ENCODE data around the gene POC1A. TPM values are rescaled to one million over a fixed set of nuclear protein-coding genes. Genes with fewer than 3 reads are reported as not detected.

The POC1A gene
- total and polyA plus RNA-seq, 2 of the 8 experiments (the other 6 are each of a cell fraction or from before 2014, with no cell fraction given): 35.7 to 39.2 TPM

- Histone ChIP-seq H2BK120ac (replicated peaks; ENCODE audit: low read depth, low read length) (no peak overlapping the region), H3K23me2 (ENCODE audit: low read depth, low read length) (no peaks in the 10 kb centered on the region)
- no peak for DNase-seq (ENCODE audit: low read depth in 1 of 2, low spot score in 2 of 2)
Measured at GRCh38 chr3:52065264-52065756, 88.9 kb downstream of the POC1A start.

More at GRCh38 chr3:52065264-52065756, 88.9 kb downstream of the POC1A start:
- ChIA-PET POLR2A (ENCODE audit: partially characterized antibody) (no interaction called here), CTCF (ENCODE audit: partially characterized antibody) (interaction anchor here (0.6 to 33.0 kb wide), 8 partner anchors 9 to 145 kb away, joined by 3 to 984 read pairs (median 9); partner anchors contain the start of gene DUSP7)
- Histone ChIP-seq H3K9me3 (ENCODE audit: insufficient read depth in 2 of 2, low read depth in 1 of 2, low read length in 1 of 2) (no peaks in the 10 kb centered on the region), H2BK15ac (ENCODE audit: low read length) (no peak overlapping the region), H3K27ac (ENCODE audit: low read depth, low read length) (no peak overlapping the region), H3K4me1 (replicated peaks in 1 of 4; ENCODE audit: control insufficient read depth in 3 of 4, insufficient read depth in 4 of 4, low read length in 3 of 4) (no peaks in the 10 kb centered on the region; a peak in 1 of 7 replicates), H2BK20ac (ENCODE audit: low read length) (no peak overlapping the region), H2BK12ac (ENCODE audit: low read depth, low read length) (no peak overlapping the region), H2BK5ac (ENCODE audit: low read depth, low read length) (no peak overlapping the region), H3K14ac (ENCODE audit: insufficient read length) (no peak overlapping the region), H3K36me3 (ENCODE audit: control insufficient read depth in 2 of 4, insufficient read depth in 4 of 4, low read length in 3 of 4) (no peaks in the 10 kb centered on the region), H3K4ac (replicated peaks; ENCODE audit: insufficient read length, low read depth, low read length) (no peak overlapping the region), H4K91ac (replicated peaks; ENCODE audit: insufficient read length, low read length) (no peak overlapping the region), H3K27me3 (replicated peaks in 1 of 4; ENCODE audit: control insufficient read depth in 3 of 4, extremely low read depth in 1 of 4, insufficient read depth in 3 of 4, low read length in 3 of 4) (peaks cover 0 to under 1% (median 0%) of the 10 kb centered on the region in 4 experiments; a peak in 2 of 7 replicates), H4K20me1 (replicated peaks in 1 of 2; ENCODE audit: control insufficient read depth in 1 of 2, insufficient read depth in 2 of 2, low read length in 2 of 2) (peaks cover 0 to 2% of the 10 kb centered on the region in 2 experiments), H3K79me2 (ENCODE audit: control insufficient read depth in 1 of 2, insufficient read depth in 2 of 2, low read length in 2 of 2) (no peaks in the 10 kb centered on the region), H3K9ac (replicated peaks in 1 of 4; ENCODE audit: extremely low read depth in 1 of 4, low read depth in 3 of 4, low read length in 3 of 4) (no peak overlapping the region), H2AK5ac (ENCODE audit: low read depth, low read length) (no peak overlapping the region), H3K23ac (ENCODE audit: insufficient read length) (no peak overlapping the region), H4K5ac (ENCODE audit: insufficient read length, low read depth, low read length) (no peak overlapping the region), H3K18ac (ENCODE audit: extremely low read depth, low read length) (no peak overlapping the region), H2AFZ (ENCODE audit: low read length) (no peak overlapping the region), H3K79me1 (ENCODE audit: low read depth, low read length) (no peaks in the 10 kb centered on the region), H3K4me3 (ENCODE audit: extremely low read depth in 1 of 4, insufficient read depth in 2 of 4, low read depth in 3 of 4, low read length in 4 of 4) (no peak overlapping the region), H4K8ac (ENCODE audit: extremely low read depth, insufficient read depth, low read length) (no peak overlapping the region), H3K4me2 (ENCODE audit: insufficient read depth in 1 of 2, low read depth in 2 of 2, low read length in 2 of 2) (no peak overlapping the region), H3K56ac (replicated peaks; ENCODE audit: insufficient read length, low read depth, low read length) (no peak overlapping the region)
- TF ChIP-seq GTF2F1 (IDR thresholded peaks at IDR 0.05; ENCODE audit: borderline replicate concordance, low read depth, low read length) (no peak), NRF1 (IDR thresholded peaks at IDR 0.05; ENCODE audit: low read depth, low read length) (no peak), TBP (IDR thresholded peaks at IDR 0.05; ENCODE audit: low read depth, low read length) (no peak), MAX (IDR thresholded peaks at IDR 0.05) (no peak), SP2 (IDR thresholded peaks at IDR 0.05; ENCODE audit: low read length) (no peak), RBBP5 (IDR thresholded peaks at IDR 0.05; ENCODE audit: borderline replicate concordance, low read depth, low read length) (no peak), BCL11A (IDR thresholded peaks at IDR 0.05; ENCODE audit: low read depth in 2 of 2, low read length in 2 of 2) (no peak), KDM5A (IDR thresholded peaks at IDR 0.05; ENCODE audit: low read length) (no peak), EGR1 (IDR thresholded peaks at IDR 0.05; ENCODE audit: borderline replicate concordance, low read depth, low read length) (no peak), SP4 (IDR thresholded peaks at IDR 0.05; ENCODE audit: low read length) (no peak)
- TF ChIP-seq, protein P1, sequence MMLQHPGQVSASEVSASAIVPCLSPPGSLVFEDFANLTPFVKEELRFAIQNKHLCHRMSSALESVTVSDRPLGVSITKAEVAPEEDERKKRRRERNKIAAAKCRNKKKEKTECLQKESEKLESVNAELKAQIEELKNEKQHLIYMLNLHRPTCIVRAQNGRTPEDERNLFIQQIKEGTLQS (IDR thresholded peaks at IDR 0.05; ENCODE audit: insufficient read depth, low read depth, low read length): no peak
- TF ChIP-seq, protein P2, sequence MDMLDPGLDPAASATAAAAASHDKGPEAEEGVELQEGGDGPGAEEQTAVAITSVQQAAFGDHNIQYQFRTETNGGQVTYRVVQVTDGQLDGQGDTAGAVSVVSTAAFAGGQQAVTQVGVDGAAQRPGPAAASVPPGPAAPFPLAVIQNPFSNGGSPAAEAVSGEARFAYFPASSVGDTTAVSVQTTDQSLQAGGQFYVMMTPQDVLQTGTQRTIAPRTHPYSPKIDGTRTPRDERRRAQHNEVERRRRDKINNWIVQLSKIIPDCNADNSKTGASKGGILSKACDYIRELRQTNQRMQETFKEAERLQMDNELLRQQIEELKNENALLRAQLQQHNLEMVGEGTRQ (IDR thresholded peaks at IDR 0.05; ENCODE audit: low read length): no peak
- whole genome bisulfite sequencing, 2 experiments (ENCODE audit: extremely low coverage in 1 of 2, insufficient coverage in 1 of 2, insufficient read length in 1 of 2, insufficient replicate concordance in 2 of 2, low coverage in 1 of 2, low lambda C conversion rate in 2 of 2, missing lambda C conversion rate in 1 of 2): 89% methylated on average over 12 of the region's 12 CpGs; no CpG with 5 or more reads in 1 of the 2 experiments
- no peak for FAIRE-seq

Measured in H1 (cell line).